Activated T-helper 2 cell treated with anti-CD3 and anti-CD28 coated beads, Interferon-gamma antibody, Interleukin-2, Interleukin-4, amounts not matched to agents 10 μg/mL and 5 μg/mL and 100 μg/mL, durations not matched to agents 14 hours and 24 hours and 36 hours (primary cell): ENCODE results near the gene HCK. TPM values are rescaled to one million over a fixed set of nuclear protein-coding genes. Genes with fewer than 3 reads are reported as not detected.
A peak's percentile ranks its signal among the peaks of the same experiment; 100 is the strongest.

Experiments used
- DNase-seq: peaks from one replicate; pipeline ENCODE4 v3.0.0; 2021; ENCODE audit warnings: low spot score
- H3K27ac Mint-ChIP-seq: one replicate; pipeline ENCODE4 v1.8.0; 2021; ENCODE audit warnings: mixed read lengths
- H3K27me3 Mint-ChIP-seq: one replicate; pipeline ENCODE4 v1.8.0; 2021; ENCODE audit warnings: low read depth, mixed read lengths
- H3K36me3 Mint-ChIP-seq: one replicate; pipeline ENCODE4 v1.8.0; 2021; ENCODE audit warnings: low read depth, mixed read lengths
- H3K4me1 Mint-ChIP-seq: one replicate; pipeline ENCODE4 v1.8.0; 2021; ENCODE audit warnings: low read depth, mixed read lengths
- H3K4me3 Mint-ChIP-seq: one replicate; pipeline ENCODE4 v1.8.0; 2021; ENCODE audit warnings: low read depth, mild to moderate bottlenecking, moderate library complexity, mixed read lengths
- H3K9me3 Mint-ChIP-seq: one replicate; pipeline ENCODE4 v1.8.0; 2021; ENCODE audit warnings: mixed read lengths
- intact Hi-C: fragments of 100-400 bp; cut with micrococcal nuclease; formaldehyde crosslinking; loops from one replicate; pipeline ENCODE4 v1.15.1; 2023
- total RNA-seq: library from RNA; stranded (reverse); gene quantifications from 2 replicates; pipeline ENCODE4 v1.2.3, GENCODE V29; 2022

Gene HCK
- total RNA-seq, 1 donor from 2014 or later, result not detected

DNA sequence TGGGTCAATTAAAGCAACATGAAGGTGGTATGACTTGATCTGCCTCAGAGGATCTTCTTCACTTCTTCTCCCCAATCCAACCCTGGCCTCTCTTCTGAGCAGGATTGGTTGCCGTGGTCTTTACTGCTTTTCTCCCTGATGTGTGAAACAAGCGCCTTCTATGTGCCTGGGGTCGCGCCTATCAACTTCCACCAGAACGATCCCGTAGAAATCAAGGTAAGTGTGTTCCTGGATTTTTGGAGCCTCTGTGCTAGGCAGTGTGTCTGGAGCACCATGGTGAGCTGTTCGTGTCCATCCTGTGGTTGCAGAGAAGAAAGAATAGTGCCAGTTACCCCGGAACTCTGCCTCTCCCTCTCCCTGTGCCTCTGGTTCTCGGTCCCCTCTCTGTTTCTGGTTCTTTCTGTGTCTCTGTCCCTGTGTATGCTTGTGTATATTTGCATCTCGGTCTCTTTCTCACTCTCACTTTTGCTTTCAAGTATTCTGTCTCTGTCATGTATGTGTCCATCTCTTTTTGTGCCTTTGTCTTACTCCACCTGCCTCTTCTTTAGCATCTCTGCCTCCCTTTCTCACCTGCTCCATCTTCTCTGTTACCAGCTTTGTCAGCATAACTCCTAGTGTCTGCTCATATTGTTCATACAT, 81.0 kb downstream of the HCK start:
- peaks cover 5% of the 10 kb centered on the region for H3K4me1 Mint-ChIP-seq
- no peaks in the 10 kb centered on the region for H3K9me3 Mint-ChIP-seq
- peaks cover 45% of the 10 kb centered on the region for H3K36me3 Mint-ChIP-seq
- intact Hi-C loops, result no loop called here
- DNase-seq, result no peak
- H3K4me3 Mint-ChIP-seq, result no peak overlapping the region
- H3K27ac Mint-ChIP-seq, result peak overlapping the region; percentile 2
- no peaks in the 10 kb centered on the region for H3K27me3 Mint-ChIP-seq

DNA sequence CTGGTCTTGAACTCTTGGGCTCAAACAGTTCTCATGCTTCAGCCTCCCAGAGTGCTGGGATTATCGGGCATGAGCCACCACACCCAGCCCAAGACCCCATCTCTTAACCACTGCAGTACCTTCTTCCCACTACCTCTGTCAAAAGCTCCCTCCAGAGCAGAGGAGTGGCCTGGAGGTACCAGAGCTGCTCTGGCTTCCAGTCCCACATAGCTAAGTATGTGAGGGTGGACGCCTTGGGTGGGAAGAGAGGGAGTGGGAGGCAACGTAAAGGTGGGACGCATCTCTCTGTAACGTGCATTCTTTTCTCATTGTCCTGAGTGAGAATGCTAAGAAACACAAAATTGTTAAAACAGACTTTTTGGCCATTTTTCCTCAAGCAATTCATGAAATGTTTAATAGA, 82.0 kb downstream of the HCK start:
- no peak overlapping the region for H3K27ac Mint-ChIP-seq
- no peaks in the 10 kb centered on the region for H3K27me3 Mint-ChIP-seq
- no peak for DNase-seq
- H3K36me3 Mint-ChIP-seq, result peaks cover 47% of the 10 kb centered on the region
- intact Hi-C loops, result no loop called here
- no peak overlapping the region for H3K4me3 Mint-ChIP-seq
- H3K4me1 Mint-ChIP-seq, result peaks cover 5% of the 10 kb centered on the region
- no peaks in the 10 kb centered on the region for H3K9me3 Mint-ChIP-seq

DNA sequence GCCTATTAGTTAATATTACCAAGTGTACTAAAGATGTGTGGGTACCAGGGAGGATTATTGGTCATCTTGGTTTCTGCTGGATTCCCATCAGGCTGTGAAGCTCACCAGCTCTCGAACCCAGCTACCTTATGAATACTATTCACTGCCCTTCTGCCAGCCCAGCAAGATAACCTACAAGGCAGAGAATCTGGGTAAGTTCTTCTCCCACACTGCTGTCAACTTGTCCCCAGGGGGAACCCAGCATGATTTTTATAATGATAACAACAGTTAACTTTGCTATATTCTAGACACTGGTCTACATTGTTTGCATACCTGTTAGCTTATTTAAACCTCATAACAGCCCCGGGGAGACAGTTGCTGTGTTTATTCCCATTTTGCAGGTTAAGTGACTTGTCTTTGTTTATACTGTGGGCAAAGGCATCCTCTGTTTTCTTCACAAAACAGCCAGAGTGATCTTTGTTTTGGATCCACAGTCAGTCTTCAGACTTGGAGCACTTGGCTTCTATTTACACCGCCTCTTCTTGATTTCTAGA, 84.0 kb downstream of the HCK start:
- no peak overlapping the region for H3K27ac Mint-ChIP-seq
- H3K36me3 Mint-ChIP-seq, result peaks cover 58% of the 10 kb centered on the region

DNA sequence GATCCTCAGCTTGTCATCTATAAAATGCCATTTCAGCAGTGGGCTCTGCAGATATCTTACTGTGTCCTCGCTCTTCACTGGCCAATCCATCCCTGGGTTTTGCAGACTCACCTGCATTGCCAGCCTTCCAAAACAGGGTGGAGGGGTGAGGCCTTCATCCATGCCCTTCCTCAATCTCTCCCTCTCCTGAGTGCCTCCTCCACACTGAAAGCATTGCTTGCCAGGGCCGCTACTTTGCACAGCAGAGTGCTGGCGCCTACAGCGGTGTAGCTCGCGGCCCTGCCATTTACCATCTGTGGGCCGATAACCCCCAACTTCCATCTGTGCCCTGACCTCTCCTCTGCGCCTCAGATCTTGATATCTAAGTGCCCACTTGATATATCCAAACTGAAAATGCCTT, 86.9 kb downstream of the HCK start:
- Mint-ChIP-seq H3K4me1 (no peaks in the 10 kb centered on the region), H3K9me3 (no peaks in the 10 kb centered on the region), H3K4me3 (no peak overlapping the region), H3K27me3 (no peaks in the 10 kb centered on the region), H3K27ac (no peak overlapping the region), H3K36me3 (peaks cover 63% of the 10 kb centered on the region)
- no peak for DNase-seq
- intact Hi-C loops, result no loop called here

More for the DNA sequence above, 84.0 kb downstream of the HCK start:
- Mint-ChIP-seq H3K9me3 (no peaks in the 10 kb centered on the region), H3K4me3 (no peak overlapping the region), H3K27me3 (no peaks in the 10 kb centered on the region), H3K4me1 (peaks cover 3% of the 10 kb centered on the region)
- intact Hi-C loops, result no loop called here
- no peak for DNase-seq

DNA sequence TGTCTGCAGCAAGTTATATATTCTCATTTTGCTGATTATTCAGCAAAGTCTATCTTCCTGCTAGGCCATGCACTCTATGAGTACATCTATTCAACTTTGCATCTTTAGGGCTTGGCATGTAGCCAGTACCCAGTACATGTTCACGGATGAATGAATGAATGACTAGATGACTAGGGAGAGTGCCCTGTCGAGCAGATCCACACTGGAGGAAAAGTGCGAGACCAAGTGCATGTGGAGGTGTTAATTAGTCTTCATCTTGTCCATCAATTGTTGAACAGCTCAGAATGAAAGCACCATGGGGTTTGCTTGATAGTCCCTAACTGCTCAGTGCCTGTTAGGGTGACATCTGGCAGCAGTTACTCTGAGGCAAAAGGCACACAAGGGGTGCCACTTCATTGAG, 87.9 kb downstream of the HCK start:
- H3K4me1 Mint-ChIP-seq, result no peaks in the 10 kb centered on the region
- H3K9me3 Mint-ChIP-seq, result no peaks in the 10 kb centered on the region
- no peak overlapping the region for H3K27ac Mint-ChIP-seq
- no peaks in the 10 kb centered on the region for H3K27me3 Mint-ChIP-seq
- H3K4me3 Mint-ChIP-seq, result no peak overlapping the region
- H3K36me3 Mint-ChIP-seq, result peaks cover 70% of the 10 kb centered on the region
- DNase-seq, result no peak
- intact Hi-C loops, result no loop called here

DNA sequence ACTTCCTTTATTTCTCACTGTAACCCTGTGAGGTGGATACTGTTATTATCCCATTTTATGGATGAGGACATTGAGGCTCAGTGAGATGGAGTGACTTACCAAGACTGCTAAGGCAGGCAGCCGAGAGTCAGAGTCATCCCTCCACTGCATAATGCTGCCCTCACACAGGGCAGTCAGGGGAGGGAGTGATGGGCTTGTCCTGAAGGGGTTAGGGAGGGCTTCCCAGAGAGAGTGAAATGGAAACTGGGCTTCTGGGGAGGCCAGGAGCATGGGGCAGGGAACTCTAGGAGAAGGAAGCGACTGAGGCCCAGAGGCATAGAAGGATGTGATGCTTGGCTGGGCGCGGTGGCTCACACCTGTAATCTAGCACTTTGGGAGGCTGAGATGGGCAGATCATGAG, 88.6 kb downstream of the HCK start:
- H3K27ac Mint-ChIP-seq, result no peak overlapping the region
- H3K27me3 Mint-ChIP-seq, result no peaks in the 10 kb centered on the region
- H3K4me3 Mint-ChIP-seq, result no peak overlapping the region
- H3K9me3 Mint-ChIP-seq, result no peaks in the 10 kb centered on the region
- H3K4me1 Mint-ChIP-seq, result no peaks in the 10 kb centered on the region
- peaks cover 72% of the 10 kb centered on the region for H3K36me3 Mint-ChIP-seq
- intact Hi-C loops, result no loop called here
- DNase-seq, result no peak

DNA sequence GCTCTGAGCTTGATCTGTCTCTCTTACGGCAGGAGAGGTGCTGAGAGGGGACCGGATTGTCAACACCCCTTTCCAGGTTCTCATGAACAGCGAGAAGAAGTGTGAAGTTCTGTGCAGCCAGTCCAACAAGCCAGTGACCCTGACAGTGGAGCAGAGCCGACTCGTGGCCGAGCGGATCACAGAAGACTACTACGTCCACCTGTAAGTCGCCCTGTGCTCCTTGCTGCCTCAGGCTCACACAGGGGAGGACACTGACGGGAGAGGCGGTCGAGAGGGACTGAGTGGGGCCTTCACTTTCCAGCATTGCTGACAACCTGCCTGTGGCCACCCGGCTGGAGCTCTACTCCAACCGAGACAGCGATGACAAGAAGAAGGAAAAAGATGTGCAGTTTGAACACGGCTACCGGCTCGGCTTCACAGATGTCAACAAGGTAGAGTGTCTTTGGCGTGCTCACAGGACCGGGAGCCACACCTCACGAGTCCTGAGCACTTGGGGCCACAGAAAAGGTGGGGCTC, 89.5 kb downstream of the HCK start:
- intact Hi-C loops, result no loop called here
- no peak overlapping the region for H3K27ac Mint-ChIP-seq
- H3K4me3 Mint-ChIP-seq, result no peak overlapping the region
- no peaks in the 10 kb centered on the region for H3K27me3 Mint-ChIP-seq
- no peak for DNase-seq
- H3K9me3 Mint-ChIP-seq, result no peaks in the 10 kb centered on the region
- peaks cover 77% of the 10 kb centered on the region for H3K36me3 Mint-ChIP-seq
- H3K4me1 Mint-ChIP-seq, result no peaks in the 10 kb centered on the region

DNA sequence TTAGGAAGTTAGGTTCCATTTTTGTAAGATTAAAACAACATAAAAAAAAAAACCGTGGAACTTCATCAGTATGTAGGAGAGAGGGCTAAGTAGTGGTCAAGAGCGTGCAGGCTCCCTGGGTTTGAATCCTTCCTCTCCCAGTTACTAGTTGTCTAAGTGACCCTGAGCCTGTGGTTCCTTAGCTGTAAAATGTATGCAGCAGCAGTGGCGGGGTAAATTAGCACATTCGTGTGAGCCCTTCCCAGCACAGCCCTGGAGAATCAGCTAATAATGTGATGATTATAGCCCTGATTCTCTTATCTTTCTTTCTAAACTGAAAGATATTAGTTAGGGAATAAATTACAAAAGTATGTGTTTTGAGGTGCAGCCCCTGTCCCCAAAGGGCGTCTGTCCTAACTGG, 90.0 kb downstream of the HCK start:
- DNase-seq, result no peak
- Mint-ChIP-seq H3K27me3 (no peaks in the 10 kb centered on the region), H3K4me1 (no peaks in the 10 kb centered on the region), H3K9me3 (no peaks in the 10 kb centered on the region), H3K27ac (no peak overlapping the region), H3K36me3 (peaks cover 79% of the 10 kb centered on the region), H3K4me3 (no peak overlapping the region)
- intact Hi-C loops, result no loop called here

DNA sequence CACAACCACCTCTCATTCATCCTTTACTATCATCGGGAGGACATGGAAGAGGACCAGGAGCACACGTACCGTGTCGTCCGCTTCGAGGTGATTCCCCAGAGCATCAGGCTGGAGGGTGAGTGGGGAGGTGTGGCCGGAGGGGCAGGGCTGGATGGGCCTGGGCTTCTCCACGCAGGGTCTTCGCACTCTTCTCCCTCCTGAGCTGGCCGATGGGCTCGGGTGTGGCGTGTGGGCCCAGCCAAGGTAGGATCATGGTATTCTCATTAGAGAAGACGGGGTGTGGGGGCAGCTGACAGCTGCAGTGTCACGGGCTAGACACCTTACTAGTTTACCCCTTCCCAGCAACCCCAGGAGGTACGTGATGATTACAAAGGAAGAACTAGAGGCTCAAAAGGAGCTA, 90.9 kb downstream of the HCK start:
- H3K36me3 Mint-ChIP-seq, result peaks cover 77% of the 10 kb centered on the region
- H3K27ac Mint-ChIP-seq, result no peak overlapping the region
- no peak for DNase-seq
- H3K9me3 Mint-ChIP-seq, result no peaks in the 10 kb centered on the region
- H3K4me3 Mint-ChIP-seq, result no peak overlapping the region
- H3K27me3 Mint-ChIP-seq, result no peaks in the 10 kb centered on the region
- no peaks in the 10 kb centered on the region for H3K4me1 Mint-ChIP-seq
- intact Hi-C loops, result no loop called here

DNA sequence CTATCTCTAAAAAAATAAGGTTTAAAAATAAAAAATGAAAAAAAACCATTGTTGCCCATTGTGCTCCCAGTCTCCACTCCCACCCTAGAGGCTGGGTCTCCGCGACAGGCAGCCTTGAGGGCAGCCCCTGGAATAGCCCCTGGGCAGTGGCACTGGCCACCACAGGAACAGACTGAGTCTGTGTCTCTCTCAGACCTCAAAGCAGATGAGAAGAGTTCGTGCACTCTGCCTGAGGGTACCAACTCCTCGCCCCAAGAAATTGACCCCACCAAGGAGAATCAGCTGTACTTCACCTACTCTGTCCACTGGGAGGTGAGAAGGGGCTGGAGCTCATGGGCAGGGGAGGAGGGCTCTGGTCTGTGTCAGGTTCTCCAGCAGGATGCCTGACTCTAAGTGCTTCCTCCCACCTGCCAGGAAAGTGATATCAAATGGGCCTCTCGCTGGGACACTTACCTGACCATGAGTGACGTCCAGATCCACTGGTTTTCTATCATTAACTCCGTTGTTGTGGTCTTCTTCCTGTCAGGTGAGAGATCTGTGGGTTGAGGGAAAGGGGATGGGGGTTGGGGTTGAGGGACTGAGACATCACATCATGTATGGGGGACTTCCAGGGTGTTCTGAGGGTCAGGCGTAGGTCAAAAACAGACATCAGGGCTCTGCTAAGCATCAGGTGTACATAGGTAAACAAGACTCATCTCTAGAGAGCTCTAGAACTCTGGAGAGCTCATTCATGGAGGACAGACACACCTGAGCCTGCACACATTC, 93.0 kb downstream of the HCK start:
- intact Hi-C loops, result no loop called here
- H3K27ac Mint-ChIP-seq, result peak overlapping the region; percentile 44
- peaks cover 78% of the 10 kb centered on the region for H3K36me3 Mint-ChIP-seq
- H3K27me3 Mint-ChIP-seq, result no peaks in the 10 kb centered on the region
- no peak for DNase-seq
- H3K9me3 Mint-ChIP-seq, result no peaks in the 10 kb centered on the region
- H3K4me1 Mint-ChIP-seq, result no peaks in the 10 kb centered on the region
- H3K4me3 Mint-ChIP-seq, result no peak overlapping the region

DNA sequence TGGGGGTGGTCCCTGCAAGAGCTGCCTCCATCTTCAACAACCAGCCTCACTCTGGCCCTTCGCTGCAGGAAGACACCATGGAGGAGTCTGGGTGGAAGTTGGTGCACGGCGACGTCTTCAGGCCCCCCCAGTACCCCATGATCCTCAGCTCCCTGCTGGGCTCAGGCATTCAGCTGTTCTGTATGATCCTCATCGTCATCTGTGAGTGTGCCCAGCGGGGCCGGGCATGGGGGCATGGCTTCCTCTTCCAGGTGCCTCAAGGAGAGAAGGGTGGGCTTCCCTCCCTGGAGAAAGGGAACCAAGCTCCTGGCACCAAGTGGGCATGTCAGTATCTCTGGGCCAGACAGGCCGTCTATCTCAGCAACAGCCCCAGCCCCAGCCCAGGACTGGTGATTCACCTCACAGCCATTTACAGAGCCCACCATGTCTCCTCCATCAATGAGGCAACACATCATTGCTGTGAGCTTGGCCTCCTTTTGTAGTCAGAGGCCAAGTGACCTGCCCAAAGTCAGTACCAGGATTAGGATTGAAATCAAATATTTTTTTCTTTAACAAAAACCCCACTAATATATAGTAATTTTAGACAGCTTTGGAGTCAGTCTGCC, 97.6 kb downstream of the HCK start:
- Mint-ChIP-seq H3K9me3 (no peaks in the 10 kb centered on the region), H3K27ac (no peak overlapping the region), H3K36me3 (peaks cover 63% of the 10 kb centered on the region), H3K27me3 (no peaks in the 10 kb centered on the region), H3K4me1 (no peaks in the 10 kb centered on the region), H3K4me3 (no peak overlapping the region)
- intact Hi-C loops, result no loop called here
- no peak for DNase-seq

DNA sequence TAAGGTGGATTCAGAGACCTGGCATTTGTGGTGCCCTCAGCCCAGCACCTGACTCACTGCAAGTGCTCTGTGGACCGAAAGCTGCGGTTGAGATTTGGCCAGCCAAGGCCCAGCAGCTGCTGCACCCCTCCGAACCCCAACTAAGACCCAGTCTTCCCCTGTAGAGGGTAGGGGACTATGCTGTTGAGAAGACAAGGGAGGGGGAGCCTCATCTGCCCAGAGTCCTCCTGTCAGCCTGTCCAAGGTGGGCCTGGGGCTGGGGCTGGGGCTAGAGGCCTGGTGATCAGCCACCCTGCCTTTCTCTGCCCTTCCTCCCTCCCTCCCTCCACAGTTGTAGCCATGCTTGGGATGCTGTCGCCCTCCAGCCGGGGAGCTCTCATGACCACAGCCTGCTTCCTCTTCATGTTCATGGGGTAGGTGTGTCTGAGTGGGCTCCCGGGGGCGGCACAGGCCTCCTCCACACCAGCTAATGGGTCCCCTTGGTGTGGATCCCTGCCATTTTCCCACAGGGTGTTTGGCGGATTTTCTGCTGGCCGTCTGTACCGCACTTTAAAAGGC, 98.3 kb downstream of the HCK start:
- no peak overlapping the region for H3K4me3 Mint-ChIP-seq
- intact Hi-C loops, result no loop called here
- H3K4me1 Mint-ChIP-seq, result peaks cover 3% of the 10 kb centered on the region
- H3K36me3 Mint-ChIP-seq, result peaks cover 63% of the 10 kb centered on the region
- no peak overlapping the region for H3K27ac Mint-ChIP-seq
- no peak for DNase-seq
- no peaks in the 10 kb centered on the region for H3K9me3 Mint-ChIP-seq
- no peaks in the 10 kb centered on the region for H3K27me3 Mint-ChIP-seq
